SK-N-SH treated with all-trans-retinoic acid at 6 μM for 48 hours (cell line): ENCODE measurements around the gene IFNA2.

Experiments
- ATAC-seq: fragments of 200-7000 bp; cut with Tn5 transposase; 3 replicates; pipeline ENCODE4 v1.9.1; 2020; ENCODE audit warnings: mild to moderate bottlenecking, moderate library complexity
- ARNTL ChIP-seq: fragments of 450-650 bp; formaldehyde crosslinking; IDR thresholded peaks from 2 replicates; pipeline ENCODE4 v1.5.0; 2020; ENCODE audit warnings: low read depth, mild to moderate bottlenecking, moderate library complexity, borderline replicate concordance
- BACH2 ChIP-seq: fragments of 250-450 bp; sonication (Bioruptor Pico); IDR thresholded peaks from 2 replicates; pipeline ENCODE4 v1.9.0; 2021; ENCODE audit warnings: mild to moderate bottlenecking, borderline replicate concordance
- CREB5 ChIP-seq: fragments of 250-450 bp; sonication (Bioruptor Pico); IDR thresholded peaks from 2 replicates; pipeline ENCODE4 v1.5.1; 2020; ENCODE audit warnings: low read depth, mild to moderate bottlenecking, moderate library complexity
- CSDC2 ChIP-seq: fragments of 250-450 bp; sonication (Bioruptor Pico); IDR thresholded peaks from 2 replicates; pipeline ENCODE4 v1.5.0; 2020; ENCODE audit warnings: mild to moderate bottlenecking, moderate library complexity
- CSRNP3 ChIP-seq: fragments of 250-450 bp; sonication (Bioruptor Pico); IDR thresholded peaks from 2 replicates; pipeline ENCODE4 v1.5.1; 2021; ENCODE audit warnings: mild to moderate bottlenecking, moderate library complexity
- ESRRG ChIP-seq: fragments of 250-450 bp; sonication (Bioruptor Pico); IDR thresholded peaks from 2 replicates; pipeline ENCODE4 v1.6.1; 2021; ENCODE audit warnings: mild to moderate bottlenecking
- GLIS3 ChIP-seq: fragments of 250-450 bp; sonication (Bioruptor Pico); IDR thresholded peaks from 2 replicates; pipeline ENCODE4 v1.5.0; 2020; ENCODE audit warnings: mild to moderate bottlenecking, moderate library complexity
- OSR1 ChIP-seq: fragments of 250-450 bp; sonication (Bioruptor Pico); IDR thresholded peaks from 2 replicates; pipeline ENCODE4 v1.8.0; 2022; ENCODE audit warnings: moderate library complexity, mild to moderate bottlenecking, inconsistent platforms
- PATZ1 ChIP-seq: fragments of 250-450 bp; sonication (Bioruptor Pico); IDR thresholded peaks from 2 replicates; pipeline ENCODE4 v1.8.0; 2020; ENCODE audit warnings: mild to moderate bottlenecking, moderate library complexity, borderline replicate concordance
- POU6F1 ChIP-seq: fragments of 250-450 bp; sonication (Bioruptor Pico); IDR thresholded peaks from 2 replicates; pipeline ENCODE4 v1.8.0; 2021; ENCODE audit warnings: low read depth, mild to moderate bottlenecking, moderate library complexity, borderline replicate concordance
- PPARA ChIP-seq: fragments of 250-450 bp; sonication (Bioruptor Pico); IDR thresholded peaks from 2 replicates; pipeline ENCODE4 v1.5.0; 2020; ENCODE audit warnings: mild to moderate bottlenecking, borderline replicate concordance
- SNAI2 ChIP-seq: fragments of 250-450 bp; sonication (Bioruptor Pico); IDR thresholded peaks from 2 replicates; pipeline ENCODE4 v1.5.0; 2020; ENCODE audit warnings: mild to moderate bottlenecking, moderate library complexity
- TCF4 ChIP-seq: fragments of 250-450 bp; sonication (Bioruptor Pico); IDR thresholded peaks from 2 replicates; pipeline ENCODE4 v1.8.0; 2021; ENCODE audit warnings: mild to moderate bottlenecking, moderate library complexity, borderline replicate concordance
- TOX ChIP-seq: fragments of 250-450 bp; sonication (Bioruptor Pico); IDR thresholded peaks from 2 replicates; pipeline ENCODE4 v1.8.0; 2021; ENCODE audit warnings: mild to moderate bottlenecking, moderate library complexity, borderline replicate concordance
- TSHZ2 ChIP-seq: fragments of 250-450 bp; sonication (Bioruptor Pico); IDR thresholded peaks from 2 replicates; pipeline ENCODE4 v1.5.0; 2020; ENCODE audit warnings: mild to moderate bottlenecking, moderate library complexity
- ZC3H10 ChIP-seq: fragments of 250-450 bp; sonication (Bioruptor Pico); IDR thresholded peaks from 2 replicates; pipeline ENCODE4 v1.5.1; 2021; ENCODE audit warnings: mild to moderate bottlenecking, moderate library complexity
- ZFP3 ChIP-seq: fragments of 250-450 bp; sonication (Bioruptor Pico); IDR thresholded peaks from 2 replicates; pipeline ENCODE4 v1.5.0; 2020; ENCODE audit warnings: mild to moderate bottlenecking, moderate library complexity
- ZFP30 ChIP-seq: fragments of 450-650 bp; formaldehyde crosslinking; IDR thresholded peaks from 2 replicates; pipeline ENCODE4 v1.5.0; 2022; ENCODE audit warnings: mild to moderate bottlenecking, moderate library complexity
- ZNF565 ChIP-seq: fragments of 450-650 bp; formaldehyde crosslinking; conservative IDR thresholded peaks from 2 replicates; pipeline ENCODE4 v1.5.0; 2020; ENCODE audit warnings: low read depth, mild to moderate bottlenecking, moderate library complexity
- ZNF70 ChIP-seq: fragments of 450-650 bp; formaldehyde crosslinking; IDR thresholded peaks from 2 replicates; pipeline ENCODE4 v1.5.0; 2020; ENCODE audit warnings: mild to moderate bottlenecking, moderate library complexity
- ZNF8 ChIP-seq: fragments of 450-650 bp; formaldehyde crosslinking; IDR thresholded peaks from 2 replicates; pipeline ENCODE4 v1.5.0; 2020; ENCODE audit warnings: mild to moderate bottlenecking, moderate library complexity

IFNA2 gene

GRCh38 chr9:21340735-21341134 is 44.5 kb downstream of the IFNA2 start:
- no peak for ATAC-seq
- no peak for TF ChIP-seq TSHZ2 (CRISPR knock-in tag)
- no peak for TF ChIP-seq POU6F1
- no peak for TF ChIP-seq TOX
- TF ChIP-seq CSRNP3 (CRISPR knock-in tag), result no peak
- no peak for TF ChIP-seq CSDC2
- TF ChIP-seq BACH2 (CRISPR knock-in tag), result no peak
- TF ChIP-seq ZNF70 (CRISPR knock-in tag), result no peak
- TF ChIP-seq PATZ1 (CRISPR knock-in tag), result no peak
- TF ChIP-seq ZNF8, result no peak
- no peak for TF ChIP-seq OSR1 (CRISPR knock-in tag)
- no peak for TF ChIP-seq PPARA
- TF ChIP-seq SNAI2 (CRISPR knock-in tag), result no peak
- TF ChIP-seq CREB5 (CRISPR knock-in tag), result no peak
- no peak for TF ChIP-seq ESRRG (CRISPR knock-in tag)
- TF ChIP-seq ZFP30, result no peak

- TF ChIP-seq ZC3H10 (CRISPR knock-in tag) (no peak), CREB5 (CRISPR knock-in tag) (no peak), ZNF70 (CRISPR knock-in tag) (no peak), ZNF565 (CRISPR knock-in tag) (no peak), PPARA (no peak), ARNTL (no peak), BACH2 (CRISPR knock-in tag) (no peak), ZFP3 (CRISPR knock-in tag) (no peak), CSDC2 (no peak), PATZ1 (CRISPR knock-in tag) (no peak), TCF4 (no peak), ESRRG (CRISPR knock-in tag) (no peak), TSHZ2 (CRISPR knock-in tag) (no peak), GLIS3 (CRISPR knock-in tag) (no peak)
- TF ChIP-seq, all 23 proteins: peak for 0
- ATAC-seq, result no peak
Measured at GRCh38 chr9:21336457-21336856, 48.7 kb downstream of the IFNA2 start.
